Liver (tissue), 3 donors: ENCODE results near the gene MTARC2.

Source experiments
- CTCF ChIP-seq: fragments of 150-350 bp; IDR thresholded peaks from 2 replicates; pipeline ENCODE4 v1.5.1; 2017; ENCODE audit warnings: improper control_type of control experiment, low read depth, low read length; ENCODE audit not compliant: missing input control
- RAD21 ChIP-seq, 2 donors: IDR thresholded peaks; 2 replicates each; pipeline ENCODE4 v1.6.1; 2016; ENCODE audit warnings: antibody characterized with exemption in 2 of 2, mild to moderate bottlenecking in 2 of 2
- donor health status: healthy.
- donor health status: healthy.

- TF ChIP-seq CTCF = peak; percentile 92
- TF ChIP-seq RAD21 (IDR thresholded peaks at IDR 0.05) = peak; percentile 77 to 79
Measured at GRCh38 chr1:220803401-220804201, 55.5 kb downstream of the MTARC2 start.
